HepG2 (cell line): ENCODE measurements around the gene PKP4. TPM values are rescaled to one million over a fixed set of nuclear protein-coding genes. Genes with fewer than 3 reads are reported as not detected.
A peak's percentile ranks its signal among the peaks of the same experiment; 100 is the strongest.

Experiments used
- CBX2 ChIP-seq, 2 experiments: fragments of 200-600 bp in 1 of 2; sonication (generic); formaldehyde crosslinking in 1 of 2; IDR thresholded peaks; 2 replicates each; pipeline versions ENCODE4 v1.7.0 to v1.8.1; 2018 to 2022; ENCODE audit warnings: low read depth in 2 of 2, low read length in 1 of 2, mild to moderate bottlenecking in 1 of 2, missing genetic modification reagents in 1 of 2
- KLF6 ChIP-seq: IDR thresholded peaks from 2 replicates; pipeline ENCODE4 v1.8.0; 2016; ENCODE audit warnings: missing biosample characterization, missing genetic modification reagents
- RFX3 ChIP-seq: IDR thresholded peaks from 2 replicates; pipeline ENCODE4 v1.6.1; 2016; ENCODE audit warnings: missing biosample characterization, missing genetic modification reagents
- SIX4 ChIP-seq: sonication (generic); formaldehyde crosslinking; IDR thresholded peaks from 2 replicates; pipeline ENCODE4 v1.4.0; 2020; ENCODE audit warnings: missing genetic modification reagents
- ZFP1 ChIP-seq: IDR thresholded peaks from 2 replicates; pipeline ENCODE4 v1.6.1; 2016
- ZNF224 ChIP-seq: sonication (generic); formaldehyde crosslinking; IDR thresholded peaks from 2 replicates; pipeline ENCODE4 v1.5.0; 2020; ENCODE audit warnings: mild to moderate bottlenecking, missing genetic modification reagents
- ZNF780A ChIP-seq: sonication (generic); formaldehyde crosslinking; IDR thresholded peaks from 2 replicates; pipeline ENCODE4 v1.8.0; 2022; ENCODE audit warnings: mild to moderate bottlenecking, missing genetic modification reagents, moderate library complexity
- polyA plus RNA-seq, 8 experiments: library from polyadenylated mRNA; depleted of rRNA in 3 of 8; stranded (reverse) in 7 of 8; unstranded in 1 of 8; fragments of >200 nt; fragmentation: Illumina TruSeq in 4 of 8; extraction: Trizol in 4 of 8; gene quantifications; 2 replicates each; pipeline versions ENCODE4 v1.2.1 to v1.2.3, GENCODE V29; 2011 to 2016; ENCODE audit warnings: low read depth in 4 of 8, missing spikeins in 1 of 8, mixed read lengths in 1 of 8; ENCODE audit not compliant: insufficient read depth in 1 of 8
- total RNA-seq, 5 experiments: library from RNA; depleted of rRNA; stranded (reverse); fragments of >200 nt; fragmentation: Illumina TruSeq; extraction: Trizol; gene quantifications; 2 replicates each; pipeline ENCODE4 v1.2.3, GENCODE V29; 2016; ENCODE audit warnings: low read depth in 1 of 5
- TF ChIP-seq, protein P1 (sequence below): sonication (generic); formaldehyde crosslinking; IDR thresholded peaks from 2 replicates; pipeline ENCODE4 v1.4.0; 2020; ENCODE audit warnings: missing genetic modification reagents, mild to moderate bottlenecking, borderline replicate concordance
- TF ChIP-seq, protein P2 (sequence below): IDR thresholded peaks from 2 replicates; pipeline ENCODE4 v1.6.1; 2016
- TF ChIP-seq, protein P3 (sequence below): sonication (generic); formaldehyde crosslinking; IDR thresholded peaks from 2 replicates; pipeline ENCODE4 v1.5.1; 2020; ENCODE audit warnings: mild to moderate bottlenecking, missing genetic modification reagents, moderate library complexity
- TF ChIP-seq, protein P4 (sequence below): sonication (generic); formaldehyde crosslinking; IDR thresholded peaks from 2 replicates; pipeline ENCODE4 v1.4.0; 2020; ENCODE audit warnings: mild to moderate bottlenecking, missing genetic modification reagents, borderline replicate concordance
- TF ChIP-seq, protein P5 (sequence below): sonication (generic); formaldehyde crosslinking; IDR thresholded peaks from 2 replicates; pipeline ENCODE4 v1.4.0; 2020; ENCODE audit warnings: missing genetic modification reagents, borderline replicate concordance
- TF ChIP-seq, protein P6 (sequence below): sonication (generic); formaldehyde crosslinking; IDR thresholded peaks from 2 replicates; pipeline ENCODE4 v1.8.0; 2022; ENCODE audit warnings: missing genetic modification reagents, mild to moderate bottlenecking, moderate library complexity, borderline replicate concordance

The PKP4 gene
- total and polyA plus RNA-seq, 2 of the 13 experiments (the other 11 are each of a cell fraction or from before 2014, with no cell fraction given) = 80.9 to 90.5 TPM

DNA sequence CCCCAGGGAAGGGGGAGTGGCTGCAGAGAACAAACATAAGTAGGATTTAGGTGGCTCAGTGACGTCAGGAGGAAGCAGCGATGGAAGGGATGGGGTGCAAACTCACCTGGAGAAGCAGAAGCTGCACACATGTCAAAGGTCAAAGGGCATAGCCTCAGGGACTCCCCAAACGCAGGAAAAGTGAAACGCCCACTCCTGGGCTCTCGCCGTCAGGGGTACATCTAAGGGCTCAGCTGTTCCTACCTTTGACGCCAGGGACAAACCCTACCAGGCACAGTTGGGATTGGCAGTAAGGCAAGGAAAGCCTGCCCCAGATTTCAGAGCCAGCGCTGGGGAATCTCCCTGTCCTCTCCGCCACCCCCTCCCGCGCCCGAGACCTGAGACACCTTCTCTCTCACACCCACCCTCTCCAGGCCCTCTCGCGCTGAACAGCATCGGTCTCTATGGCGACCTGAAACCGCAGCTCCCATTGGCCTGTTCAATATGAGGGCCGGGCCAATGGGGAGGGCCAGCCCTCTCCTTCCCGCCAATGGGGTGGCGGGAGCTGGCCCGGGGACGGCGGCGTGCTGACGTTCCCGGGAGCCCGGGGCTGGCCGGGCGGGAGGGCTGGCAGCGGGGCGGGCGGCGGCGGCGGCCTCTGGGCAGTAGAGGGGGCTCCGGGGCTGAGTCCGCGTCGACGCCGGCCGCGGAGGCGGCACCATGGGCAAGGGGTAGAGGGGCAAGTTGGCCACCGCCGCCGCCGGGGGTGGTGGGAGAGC lies at the start of gene PKP4, which contains the start of gene CCDC148 (continued):
- TF ChIP-seq, protein P1, sequence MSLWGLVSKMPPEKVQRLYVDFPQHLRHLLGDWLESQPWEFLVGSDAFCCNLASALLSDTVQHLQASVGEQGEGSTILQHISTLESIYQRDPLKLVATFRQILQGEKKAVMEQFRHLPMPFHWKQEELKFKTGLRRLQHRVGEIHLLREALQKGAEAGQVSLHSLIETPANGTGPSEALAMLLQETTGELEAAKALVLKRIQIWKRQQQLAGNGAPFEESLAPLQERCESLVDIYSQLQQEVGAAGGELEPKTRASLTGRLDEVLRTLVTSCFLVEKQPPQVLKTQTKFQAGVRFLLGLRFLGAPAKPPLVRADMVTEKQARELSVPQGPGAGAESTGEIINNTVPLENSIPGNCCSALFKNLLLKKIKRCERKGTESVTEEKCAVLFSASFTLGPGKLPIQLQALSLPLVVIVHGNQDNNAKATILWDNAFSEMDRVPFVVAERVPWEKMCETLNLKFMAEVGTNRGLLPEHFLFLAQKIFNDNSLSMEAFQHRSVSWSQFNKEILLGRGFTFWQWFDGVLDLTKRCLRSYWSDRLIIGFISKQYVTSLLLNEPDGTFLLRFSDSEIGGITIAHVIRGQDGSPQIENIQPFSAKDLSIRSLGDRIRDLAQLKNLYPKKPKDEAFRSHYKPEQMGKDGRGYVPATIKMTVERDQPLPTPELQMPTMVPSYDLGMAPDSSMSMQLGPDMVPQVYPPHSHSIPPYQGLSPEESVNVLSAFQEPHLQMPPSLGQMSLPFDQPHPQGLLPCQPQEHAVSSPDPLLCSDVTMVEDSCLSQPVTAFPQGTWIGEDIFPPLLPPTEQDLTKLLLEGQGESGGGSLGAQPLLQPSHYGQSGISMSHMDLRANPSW (CRISPR knock-in tag) = no peak
- TF ChIP-seq CBX2 (IDR thresholded peaks at IDR 0.05; ENCODE audit: low read depth, low read length) (no peak), CBX2 (CRISPR knock-in tag; IDR thresholded peaks at IDR 0.05; ENCODE audit: low read depth) (no peak), RFX3 (CRISPR knock-in tag) (peak; percentile 90), KLF6 (CRISPR knock-in tag) (no peak), ZFP1 (no peak), ZNF780A (CRISPR knock-in tag) (no peak), SIX4 (CRISPR knock-in tag) (no peak), ZNF224 (no peak)
- TF ChIP-seq, protein P2, sequence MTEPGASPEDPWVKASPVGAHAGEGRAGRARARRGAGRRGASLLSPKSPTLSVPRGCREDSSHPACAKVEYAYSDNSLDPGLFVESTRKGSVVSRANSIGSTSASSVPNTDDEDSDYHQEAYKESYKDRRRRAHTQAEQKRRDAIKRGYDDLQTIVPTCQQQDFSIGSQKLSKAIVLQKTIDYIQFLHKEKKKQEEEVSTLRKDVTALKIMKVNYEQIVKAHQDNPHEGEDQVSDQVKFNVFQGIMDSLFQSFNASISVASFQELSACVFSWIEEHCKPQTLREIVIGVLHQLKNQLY (CRISPR knock-in tag) = no peak
- TF ChIP-seq, protein P3, sequence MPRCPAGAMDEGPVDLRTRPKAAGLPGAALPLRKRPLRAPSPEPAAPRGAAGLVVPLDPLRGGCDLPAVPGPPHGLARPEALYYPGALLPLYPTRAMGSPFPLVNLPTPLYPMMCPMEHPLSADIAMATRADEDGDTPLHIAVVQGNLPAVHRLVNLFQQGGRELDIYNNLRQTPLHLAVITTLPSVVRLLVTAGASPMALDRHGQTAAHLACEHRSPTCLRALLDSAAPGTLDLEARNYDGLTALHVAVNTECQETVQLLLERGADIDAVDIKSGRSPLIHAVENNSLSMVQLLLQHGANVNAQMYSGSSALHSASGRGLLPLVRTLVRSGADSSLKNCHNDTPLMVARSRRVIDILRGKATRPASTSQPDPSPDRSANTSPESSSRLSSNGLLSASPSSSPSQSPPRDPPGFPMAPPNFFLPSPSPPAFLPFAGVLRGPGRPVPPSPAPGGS = no peak
- TF ChIP-seq, protein P4, sequence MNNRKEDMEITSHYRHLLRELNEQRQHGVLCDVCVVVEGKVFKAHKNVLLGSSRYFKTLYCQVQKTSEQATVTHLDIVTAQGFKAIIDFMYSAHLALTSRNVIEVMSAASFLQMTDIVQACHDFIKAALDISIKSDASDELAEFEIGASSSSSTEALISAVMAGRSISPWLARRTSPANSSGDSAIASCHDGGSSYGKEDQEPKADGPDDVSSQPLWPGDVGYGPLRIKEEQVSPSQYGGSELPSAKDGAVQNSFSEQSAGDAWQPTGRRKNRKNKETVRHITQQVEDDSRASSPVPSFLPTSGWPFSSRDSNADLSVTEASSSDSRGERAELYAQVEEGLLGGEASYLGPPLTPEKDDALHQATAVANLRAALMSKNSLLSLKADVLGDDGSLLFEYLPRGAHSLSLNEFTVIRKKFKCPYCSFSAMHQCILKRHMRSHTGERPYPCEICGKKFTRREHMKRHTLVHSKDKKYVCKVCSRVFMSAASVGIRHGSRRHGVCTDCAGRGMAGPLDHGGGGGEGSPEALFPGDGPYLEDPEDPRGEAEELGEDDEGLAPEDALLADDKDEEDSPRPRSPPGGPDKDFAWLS = no peak
- TF ChIP-seq, protein P5, sequence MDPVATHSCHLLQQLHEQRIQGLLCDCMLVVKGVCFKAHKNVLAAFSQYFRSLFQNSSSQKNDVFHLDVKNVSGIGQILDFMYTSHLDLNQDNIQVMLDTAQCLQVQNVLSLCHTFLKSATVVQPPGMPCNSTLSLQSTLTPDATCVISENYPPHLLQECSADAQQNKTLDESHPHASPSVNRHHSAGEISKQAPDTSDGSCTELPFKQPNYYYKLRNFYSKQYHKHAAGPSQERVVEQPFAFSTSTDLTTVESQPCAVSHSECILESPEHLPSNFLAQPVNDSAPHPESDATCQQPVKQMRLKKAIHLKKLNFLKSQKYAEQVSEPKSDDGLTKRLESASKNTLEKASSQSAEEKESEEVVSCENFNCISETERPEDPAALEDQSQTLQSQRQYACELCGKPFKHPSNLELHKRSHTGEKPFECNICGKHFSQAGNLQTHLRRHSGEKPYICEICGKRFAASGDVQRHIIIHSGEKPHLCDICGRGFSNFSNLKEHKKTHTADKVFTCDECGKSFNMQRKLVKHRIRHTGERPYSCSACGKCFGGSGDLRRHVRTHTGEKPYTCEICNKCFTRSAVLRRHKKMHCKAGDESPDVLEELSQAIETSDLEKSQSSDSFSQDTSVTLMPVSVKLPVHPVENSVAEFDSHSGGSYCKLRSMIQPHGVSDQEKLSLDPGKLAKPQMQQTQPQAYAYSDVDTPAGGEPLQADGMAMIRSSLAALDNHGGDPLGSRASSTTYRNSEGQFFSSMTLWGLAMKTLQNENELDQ (CRISPR knock-in tag) = no peak
- TF ChIP-seq, protein P6, sequence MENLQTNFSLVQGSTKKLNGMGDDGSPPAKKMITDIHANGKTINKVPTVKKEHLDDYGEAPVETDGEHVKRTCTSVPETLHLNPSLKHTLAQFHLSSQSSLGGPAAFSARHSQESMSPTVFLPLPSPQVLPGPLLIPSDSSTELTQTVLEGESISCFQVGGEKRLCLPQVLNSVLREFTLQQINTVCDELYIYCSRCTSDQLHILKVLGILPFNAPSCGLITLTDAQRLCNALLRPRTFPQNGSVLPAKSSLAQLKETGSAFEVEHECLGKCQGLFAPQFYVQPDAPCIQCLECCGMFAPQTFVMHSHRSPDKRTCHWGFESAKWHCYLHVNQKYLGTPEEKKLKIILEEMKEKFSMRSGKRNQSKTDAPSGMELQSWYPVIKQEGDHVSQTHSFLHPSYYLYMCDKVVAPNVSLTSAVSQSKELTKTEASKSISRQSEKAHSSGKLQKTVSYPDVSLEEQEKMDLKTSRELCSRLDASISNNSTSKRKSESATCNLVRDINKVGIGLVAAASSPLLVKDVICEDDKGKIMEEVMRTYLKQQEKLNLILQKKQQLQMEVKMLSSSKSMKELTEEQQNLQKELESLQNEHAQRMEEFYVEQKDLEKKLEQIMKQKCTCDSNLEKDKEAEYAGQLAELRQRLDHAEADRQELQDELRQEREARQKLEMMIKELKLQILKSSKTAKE (CRISPR knock-in tag) = no peak
